Measurements from ENCODE around the gene DCUN1D5. TPM values are rescaled to one million over a fixed set of nuclear protein-coding genes. Genes with fewer than 3 reads are reported as not detected.

Gene DCUN1D5
- total and polyA plus RNA-seq, 2 experiments from 2014 or later = 75.5 to 182 TPM

- peak; percentile 63 for TF ChIP-seq CTCF (IDR thresholded peaks at IDR 0.05; ENCODE audit: low read depth, low read length)
- H3K27ac ChIP-seq = peak overlapping the region; percentile 38
- DNase-seq (ENCODE audit: low read depth in 1 of 2, low spot score in 1 of 2) = peak; percentile 56 to 62
These were observed 36.6 kb downstream of the DCUN1D5 start for GRCh38 chr11:103055221-103055890.

GRCh38 chr11:103053997-103054396, 38.0 kb downstream of the DCUN1D5 start:
- no peak overlapping the region for H3K4me3 ChIP-seq
- no peak for DNase-seq (ENCODE audit: low read depth in 1 of 2, low spot score in 1 of 2)
- TF ChIP-seq CTCF (IDR thresholded peaks at IDR 0.05; ENCODE audit: low read depth, low read length) = no peak

More at GRCh38 chr11:103055221-103055890, 36.6 kb downstream of the DCUN1D5 start:
- Histone ChIP-seq H3K9me3 (ENCODE audit: low read depth) (no peaks in the 10 kb centered on the region), H3K4me3 (no peak overlapping the region), H3K4me1 (ENCODE audit: low read depth) (no peaks in the 10 kb centered on the region), H3K27me3 (no peaks in the 10 kb centered on the region), H3K36me3 (peaks cover 2% of the 10 kb centered on the region)

GRCh38 chr11:103051981-103052380, 40.0 kb downstream of the DCUN1D5 start:
- no peaks in the 10 kb centered on the region for H3K27me3 ChIP-seq
- no peak overlapping the region for H3K4me3 ChIP-seq
- H3K4me1 ChIP-seq (ENCODE audit: low read depth) = no peaks in the 10 kb centered on the region
- no peak for TF ChIP-seq CTCF (IDR thresholded peaks at IDR 0.05; ENCODE audit: low read depth, low read length)
- H3K36me3 ChIP-seq = no peaks in the 10 kb centered on the region
- H3K9me3 ChIP-seq (ENCODE audit: low read depth) = no peaks in the 10 kb centered on the region
- H3K27ac ChIP-seq = no peak overlapping the region
- DNase-seq (ENCODE audit: low read depth in 1 of 2, low spot score in 1 of 2) = no peak

More at GRCh38 chr11:103053997-103054396, 38.0 kb downstream of the DCUN1D5 start:
- Histone ChIP-seq H3K36me3 (no peaks in the 10 kb centered on the region), H3K27ac (no peak overlapping the region), H3K4me1 (ENCODE audit: low read depth) (no peaks in the 10 kb centered on the region), H3K9me3 (ENCODE audit: low read depth) (no peaks in the 10 kb centered on the region), H3K27me3 (no peaks in the 10 kb centered on the region)

GRCh38 chr11:103051151-103051801, 40.7 kb downstream of the DCUN1D5 start:
- H3K27ac ChIP-seq = no peak overlapping the region
- TF ChIP-seq CTCF (IDR thresholded peaks at IDR 0.05; ENCODE audit: low read depth, low read length) = no peak
- no peak overlapping the region for H3K4me3 ChIP-seq
- no peaks in the 10 kb centered on the region for H3K9me3 ChIP-seq (ENCODE audit: low read depth)
- no peaks in the 10 kb centered on the region for H3K36me3 ChIP-seq
- no peaks in the 10 kb centered on the region for H3K27me3 ChIP-seq
- DNase-seq (ENCODE audit: low read depth in 1 of 2, low spot score in 1 of 2) = no peak
- H3K4me1 ChIP-seq (ENCODE audit: low read depth) = no peaks in the 10 kb centered on the region

- no peak overlapping the region for H3K27ac ChIP-seq
- no peaks in the 10 kb centered on the region for H3K9me3 ChIP-seq (ENCODE audit: low read depth)
- no peak for TF ChIP-seq CTCF (IDR thresholded peaks at IDR 0.05; ENCODE audit: low read depth, low read length)
These were observed 41.6 kb downstream of the DCUN1D5 start for GRCh38 chr11:103050351-103050750.

More at GRCh38 chr11:103050351-103050750, 41.6 kb downstream of the DCUN1D5 start:
- no peaks in the 10 kb centered on the region for H3K27me3 ChIP-seq
- no peaks in the 10 kb centered on the region for H3K36me3 ChIP-seq
- H3K4me3 ChIP-seq = no peak overlapping the region
- no peaks in the 10 kb centered on the region for H3K4me1 ChIP-seq (ENCODE audit: low read depth)
- no peak for DNase-seq (ENCODE audit: low read depth in 1 of 2, low spot score in 1 of 2)

Measured in cardiac muscle cell (in vitro differentiated cells and primary cell).